Measurements from ENCODE around the gene CBY1. TPM values are rescaled to one million over a fixed set of nuclear protein-coding genes. Genes with fewer than 3 reads are reported as not detected.
A peak's percentile ranks its signal among the peaks of the same experiment; 100 is the strongest.
"Not testable (repeated sequence)": the region's sequence is repeated elsewhere in the genome, so short reads cannot be mapped to it uniquely, and the experiment has no call there.

The CBY1 gene
- total and polyA plus RNA-seq, 2 donors (not counting 1 experiment from before 2014, with no cell fraction given) = 14.5 to 42.3 TPM

- H3K9ac ChIP-seq (ENCODE audit: insufficient read depth, low read length) = no peak overlapping the region
- no peaks in the 10 kb centered on the region for H3K4me1 ChIP-seq (ENCODE audit: control insufficient read depth, extremely low read depth, insufficient read depth, low read length)
- no peak for TF ChIP-seq EZH2 (IDR thresholded peaks at IDR 0.05; ENCODE audit: low read length, missing control alignments)
- TF ChIP-seq, protein P1, sequence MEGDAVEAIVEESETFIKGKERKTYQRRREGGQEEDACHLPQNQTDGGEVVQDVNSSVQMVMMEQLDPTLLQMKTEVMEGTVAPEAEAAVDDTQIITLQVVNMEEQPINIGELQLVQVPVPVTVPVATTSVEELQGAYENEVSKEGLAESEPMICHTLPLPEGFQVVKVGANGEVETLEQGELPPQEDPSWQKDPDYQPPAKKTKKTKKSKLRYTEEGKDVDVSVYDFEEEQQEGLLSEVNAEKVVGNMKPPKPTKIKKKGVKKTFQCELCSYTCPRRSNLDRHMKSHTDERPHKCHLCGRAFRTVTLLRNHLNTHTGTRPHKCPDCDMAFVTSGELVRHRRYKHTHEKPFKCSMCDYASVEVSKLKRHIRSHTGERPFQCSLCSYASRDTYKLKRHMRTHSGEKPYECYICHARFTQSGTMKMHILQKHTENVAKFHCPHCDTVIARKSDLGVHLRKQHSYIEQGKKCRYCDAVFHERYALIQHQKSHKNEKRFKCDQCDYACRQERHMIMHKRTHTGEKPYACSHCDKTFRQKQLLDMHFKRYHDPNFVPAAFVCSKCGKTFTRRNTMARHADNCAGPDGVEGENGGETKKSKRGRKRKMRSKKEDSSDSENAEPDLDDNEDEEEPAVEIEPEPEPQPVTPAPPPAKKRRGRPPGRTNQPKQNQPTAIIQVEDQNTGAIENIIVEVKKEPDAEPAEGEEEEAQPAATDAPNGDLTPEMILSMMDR (conservative IDR thresholded peaks at IDR 0.05 in 1 of 2, IDR thresholded peaks at IDR 0.05 in 1 of 2; ENCODE audit: low read depth in 1 of 2, low read length in 2 of 2) = no peak
These were observed 42.9 kb upstream of the CBY1 start for GRCh38 chr22:38613588-38613987.

DNA sequence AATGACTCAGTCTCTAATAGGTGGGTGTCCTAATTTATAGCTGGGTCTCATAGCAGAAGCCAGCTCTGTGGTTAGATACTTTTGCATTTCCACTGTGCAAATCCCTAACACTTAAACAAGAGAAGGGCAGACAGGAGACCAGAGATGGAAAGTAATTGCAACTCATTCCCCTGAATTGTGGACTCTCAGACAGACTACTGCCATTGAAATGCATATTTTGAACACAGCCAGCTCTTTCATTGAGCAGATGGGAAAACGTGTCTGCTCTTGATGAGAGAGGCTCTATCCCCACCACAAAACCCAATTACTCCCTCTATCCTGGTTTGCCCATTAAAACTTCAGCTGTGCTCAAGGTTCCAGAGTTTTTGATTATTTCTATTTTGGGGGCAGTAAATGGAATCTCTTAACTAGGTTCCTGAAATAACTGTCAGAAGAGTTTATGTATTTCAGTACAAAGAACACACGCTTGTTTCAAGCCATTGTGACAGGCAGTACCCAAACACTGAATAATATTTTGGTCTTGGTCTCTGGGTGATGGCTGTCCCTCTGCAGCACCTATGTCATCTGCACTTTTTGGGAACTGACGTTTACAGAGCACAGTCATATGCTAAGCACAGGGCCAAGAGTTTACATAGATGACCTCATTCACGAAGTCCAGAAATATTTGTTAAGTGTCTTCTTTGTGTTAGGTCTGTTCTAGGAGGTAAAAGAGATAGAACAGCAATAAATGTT, 41.9 kb upstream of the CBY1 start:
- Histone ChIP-seq H3K27me3 (ENCODE audit: control insufficient read depth, insufficient read depth, low read length) (no peaks in the 10 kb centered on the region), H3K4me2 (ENCODE audit: extremely low read depth, insufficient read depth, low read length) (no peak overlapping the region), H4K20me1 (ENCODE audit: control insufficient read depth, extremely low read depth, insufficient read depth, low read length) (no peaks in the 10 kb centered on the region), H3K4me3 (replicated peaks in 1 of 4; ENCODE audit: control extremely low read depth in 1 of 4, insufficient read depth in 1 of 4, low read depth in 3 of 4, low read length in 4 of 4) (no peak overlapping the region), H3K9me3 (ENCODE audit: control insufficient read depth, insufficient read depth, low read depth, low read length) (no peaks in the 10 kb centered on the region), H3K9ac (ENCODE audit: insufficient read depth, low read length) (no peak overlapping the region), H3K4me1 (ENCODE audit: control insufficient read depth, extremely low read depth, insufficient read depth, low read length) (no peaks in the 10 kb centered on the region), H3K79me2 (ENCODE audit: control insufficient read depth, insufficient read depth, low read length) (no peaks in the 10 kb centered on the region), H3K36me3 (ENCODE audit: control insufficient read depth, insufficient read depth, low read length) (no peaks in the 10 kb centered on the region), H2AFZ (ENCODE audit: low read length) (no peak overlapping the region), H3K27ac (ENCODE audit: insufficient read depth, low read length) (no peak overlapping the region)
- DNase-seq (ENCODE audit: low read depth in 2 of 2) = peak in 1 of 2 donors; percentile 36
- no peak for TF ChIP-seq EZH2 (IDR thresholded peaks at IDR 0.05; ENCODE audit: low read length, missing control alignments)
- TF ChIP-seq, protein P1 (conservative IDR thresholded peaks at IDR 0.05 in 1 of 2, IDR thresholded peaks at IDR 0.05 in 1 of 2; ENCODE audit: low read depth in 1 of 2, low read length in 2 of 2) = no peak

More at GRCh38 chr22:38613588-38613987, 42.9 kb upstream of the CBY1 start:
- Histone ChIP-seq H3K27me3 (ENCODE audit: control insufficient read depth, insufficient read depth, low read length) (no peaks in the 10 kb centered on the region), H3K36me3 (ENCODE audit: control insufficient read depth, insufficient read depth, low read length) (no peaks in the 10 kb centered on the region), H3K4me2 (ENCODE audit: extremely low read depth, insufficient read depth, low read length) (no peak overlapping the region), H3K79me2 (ENCODE audit: control insufficient read depth, insufficient read depth, low read length) (no peaks in the 10 kb centered on the region), H3K27ac (ENCODE audit: insufficient read depth, low read length) (no peak overlapping the region), H3K4me3 (replicated peaks in 1 of 4; ENCODE audit: control extremely low read depth in 1 of 4, insufficient read depth in 1 of 4, low read depth in 3 of 4, low read length in 4 of 4) (no peak overlapping the region), H2AFZ (ENCODE audit: low read length) (no peak overlapping the region), H4K20me1 (ENCODE audit: control insufficient read depth, extremely low read depth, insufficient read depth, low read length) (no peaks in the 10 kb centered on the region), H3K9me3 (ENCODE audit: control insufficient read depth, insufficient read depth, low read depth, low read length) (no peaks in the 10 kb centered on the region)
- DNase-seq (ENCODE audit: low read depth in 2 of 2) = no peak

- not testable (repeated sequence) for H3K9ac ChIP-seq (ENCODE audit: insufficient read depth, low read length); H4K20me1 ChIP-seq (ENCODE audit: control insufficient read depth, extremely low read depth, insufficient read depth, low read length); H3K36me3 ChIP-seq (ENCODE audit: control insufficient read depth, insufficient read depth, low read length); H3K27ac ChIP-seq (ENCODE audit: insufficient read depth, low read length); DNase-seq (ENCODE audit: low read depth in 2 of 2); H3K4me1 ChIP-seq (ENCODE audit: control insufficient read depth, extremely low read depth, insufficient read depth, low read length); H3K27me3 ChIP-seq (ENCODE audit: control insufficient read depth, insufficient read depth, low read length); H3K79me2 ChIP-seq (ENCODE audit: control insufficient read depth, insufficient read depth, low read length); H3K4me3 ChIP-seq (replicated peaks in 1 of 4; ENCODE audit: control extremely low read depth in 1 of 4, insufficient read depth in 1 of 4, low read depth in 3 of 4, low read length in 4 of 4); H3K4me2 ChIP-seq (ENCODE audit: extremely low read depth, insufficient read depth, low read length); H3K9me3 ChIP-seq (ENCODE audit: control insufficient read depth, insufficient read depth, low read depth, low read length); H2AFZ ChIP-seq (ENCODE audit: low read length)
These were observed 41.4 kb upstream of the CBY1 start for GRCh38 chr22:38615064-38615405.

Measured in fibroblast of lung (primary cell).